Common myeloid progenitor, CD34-positive (primary cell): ENCODE results near the gene RABL2B.
"Not testable (repeated sequence)": the region's sequence is repeated elsewhere in the genome, so short reads cannot be mapped to it uniquely, and the experiment has no call there.

Experiments used
- CTCF ChIA-PET: fragments of 350-600 bp; sonication (Branson Sonifier 250); formaldehyde crosslinking; loops from one replicate; lab custom pipeline; 2021; ENCODE audit warnings: antibody characterized with exemption; lab: Charles Lee
- POLR2A ChIA-PET: fragments of 350-600 bp; sonication (Branson Sonifier 250); formaldehyde crosslinking; loops from one replicate; lab custom pipeline; 2021; ENCODE audit warnings: antibody characterized with exemption; lab: Charles Lee
- DNase-seq, 3 donors: peaks; one replicate each; pipeline versions ENCODE4 v3.0.0 to v3.0.0-alpha.2; 2013
- H3K27ac ChIP-seq, 2 experiments: 1 replicate in 1 of 2; 2 replicates in 1 of 2; pipeline ENCODE4 v1.7.0; 2013; ENCODE audit warnings: inconsistent platforms in 2 of 2, low read length in 2 of 2, mild to moderate bottlenecking in 2 of 2, low read depth in 1 of 2, moderate library complexity in 1 of 2; ENCODE audit not compliant: severe bottlenecking in 2 of 2, insufficient read depth in 1 of 2, poor library complexity in 1 of 2
- H3K27me3 ChIP-seq, 5 experiments: replicated peaks in 2 of 5; 1 replicate in 3 of 5; 2 replicates in 2 of 5; pipeline versions ENCODE4 v1.6.1 to v1.7.0; 2013; ENCODE audit warnings: low read length in 4 of 5, mild to moderate bottlenecking in 2 of 5, moderate library complexity in 2 of 5, inconsistent platforms in 1 of 5; ENCODE audit not compliant: insufficient read depth in 5 of 5, control insufficient read depth in 4 of 5
- H3K36me3 ChIP-seq, 4 experiments: 1 replicate in 2 of 4; 2 replicates in 2 of 4; pipeline versions ENCODE4 v1.6.1 to v1.7.0; 2013; ENCODE audit warnings: low read length in 3 of 4, control low read depth in 1 of 4, mild to moderate bottlenecking in 1 of 4; ENCODE audit not compliant: control insufficient read depth in 4 of 4, insufficient read depth in 4 of 4
- H3K4me1 ChIP-seq, 4 experiments: 1 replicate in 3 of 4; 2 replicates in 1 of 4; pipeline versions ENCODE4 v1.6.1 to v1.7.1; 2013; ENCODE audit warnings: low read length in 3 of 4, mild to moderate bottlenecking in 3 of 4, control low read depth in 1 of 4, inconsistent platforms in 1 of 4, moderate library complexity in 1 of 4; ENCODE audit not compliant: control insufficient read depth in 4 of 4, insufficient read depth in 4 of 4; ENCODE audit errors: control extremely low read depth in 1 of 4
- H3K4me3 ChIP-seq, 7 experiments: 1 replicate in 4 of 7; 2 replicates in 3 of 7; pipeline versions ENCODE4 v1.5.1 to v1.7.0; 2013; ENCODE audit warnings: mild to moderate bottlenecking in 7 of 7, low read length in 6 of 7, moderate library complexity in 6 of 7, inconsistent platforms in 2 of 7, low read depth in 2 of 7, control low read depth in 1 of 7; ENCODE audit not compliant: insufficient read depth in 4 of 7, control insufficient read depth in 1 of 7; ENCODE audit errors: extremely low read depth in 1 of 7
- H3K9me3 ChIP-seq, 5 experiments: 1 replicate in 4 of 5; 2 replicates in 1 of 5; pipeline versions ENCODE4 v1.6.1 to v1.7.1; 2013; ENCODE audit warnings: low read length in 4 of 5, mild to moderate bottlenecking in 2 of 5, inconsistent platforms in 1 of 5, low read depth in 1 of 5, moderate library complexity in 1 of 5; ENCODE audit not compliant: control insufficient read depth in 4 of 5, insufficient read depth in 2 of 5; ENCODE audit errors: control extremely low read depth in 1 of 5
- WGBS: methylation state at CpG from one replicate; pipeline ENCODE4 v1.1.5; 2013; ENCODE audit not compliant: insufficient coverage; 5-methylcytosine and 5-hydroxymethylcytosine counted together

RABL2B gene

DNA sequence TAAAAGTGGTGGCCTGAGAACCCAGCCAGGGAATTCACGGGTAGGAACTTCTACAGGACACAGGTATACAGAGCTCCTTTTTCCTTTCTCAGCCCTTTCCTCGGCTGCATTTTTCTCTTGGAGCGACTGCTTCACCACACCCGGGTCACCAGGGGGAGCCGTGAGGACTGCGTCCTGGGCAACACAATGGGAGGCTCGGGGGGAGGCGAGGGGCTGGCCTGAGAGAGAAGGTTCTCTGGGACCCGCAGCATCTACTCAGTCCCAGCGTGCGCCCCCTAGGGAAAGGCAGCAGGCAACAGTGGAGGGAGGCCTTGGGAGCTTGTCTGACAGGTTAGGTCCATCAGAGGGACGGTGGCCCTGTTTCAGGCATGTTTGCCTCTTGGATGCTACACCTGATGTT is 8.3 kb downstream of the RABL2B start:
- H3K4me1 ChIP-seq, H3K4me3 ChIP-seq, H3K9me3 ChIP-seq, POLR2A ChIA-PET, H3K36me3 ChIP-seq, H3K27ac ChIP-seq, H3K27me3 ChIP-seq, CTCF ChIA-PET: not testable (repeated sequence)
- peak; percentile 62 to 74 (median 74) for DNase-seq
- WGBS = 24% methylated on average over 11 of the region's 12 CpGs

- H3K27me3 ChIP-seq, DNase-seq, POLR2A ChIA-PET, H3K27ac ChIP-seq, H3K4me3 ChIP-seq, H3K4me1 ChIP-seq, H3K9me3 ChIP-seq, CTCF ChIA-PET, H3K36me3 ChIP-seq: not testable (repeated sequence)
- no CpG with 5 or more reads among the region's 3 CpGs for WGBS
These were observed 19.1 kb downstream of the RABL2B start for GRCh38 chr22:50764288-50764687.

- POLR2A ChIA-PET, CTCF ChIA-PET: not testable (repeated sequence)
These were observed 21.6 kb downstream of the RABL2B start for GRCh38 chr22:50761829-50762228.

GRCh38 chr22:50759597-50760341 is 23.7 kb downstream of the RABL2B start:
- H3K9me3 ChIP-seq, H3K27me3 ChIP-seq, DNase-seq, H3K4me1 ChIP-seq, H3K27ac ChIP-seq, H3K4me3 ChIP-seq, CTCF ChIA-PET, POLR2A ChIA-PET, H3K36me3 ChIP-seq: not testable (repeated sequence)
- WGBS = no CpG with 5 or more reads among the region's 10 CpGs

More at GRCh38 chr22:50761829-50762228, 21.6 kb downstream of the RABL2B start:
- 100% methylated on average over 1 of the region's 2 CpGs for WGBS
- not testable (repeated sequence) for DNase-seq, H3K9me3 ChIP-seq, H3K4me3 ChIP-seq, H3K27ac ChIP-seq, H3K4me1 ChIP-seq, H3K36me3 ChIP-seq, H3K27me3 ChIP-seq

GRCh38 chr22:50756949-50757491 is 26.4 kb downstream of the RABL2B start:
- CTCF ChIA-PET = interaction anchor here (0.6 kb wide), 1 partner anchor 19 kb away, joined by 3 read pairs; the partner anchor contains the start of gene ACR
- DNase-seq = peak; percentile 27 to 52 (median 28)
- not testable (repeated sequence) for H3K27ac ChIP-seq

DNA sequence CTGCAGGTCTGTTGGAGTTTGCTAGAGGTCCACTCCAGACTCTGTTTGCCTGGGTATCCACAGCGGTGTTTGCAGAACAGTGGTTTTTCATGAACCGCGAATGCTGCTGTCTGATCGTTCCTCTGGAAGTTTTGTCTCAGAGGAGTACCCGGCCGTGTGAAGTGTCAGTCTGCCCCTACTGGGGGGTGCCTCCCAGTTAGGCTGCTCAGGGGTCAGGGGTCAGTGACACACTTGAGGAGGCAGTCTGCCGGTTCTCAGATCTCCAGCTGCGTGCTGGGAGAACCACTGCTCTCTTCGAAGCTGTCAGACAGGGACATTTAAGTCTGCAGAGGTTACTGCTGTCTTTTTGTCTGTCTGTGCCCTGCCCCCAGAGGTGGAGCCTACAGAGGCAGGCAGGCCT is 27.0 kb downstream of the RABL2B start:
- H3K27ac ChIP-seq, H3K27me3 ChIP-seq, POLR2A ChIA-PET, H3K4me3 ChIP-seq, H3K9me3 ChIP-seq, CTCF ChIA-PET, H3K36me3 ChIP-seq, DNase-seq, H3K4me1 ChIP-seq: not testable (repeated sequence)
- 10% methylated on average over 2 of the region's 9 CpGs for WGBS

More at GRCh38 chr22:50756949-50757491, 26.4 kb downstream of the RABL2B start:
- H3K36me3 ChIP-seq, H3K27me3 ChIP-seq, H3K9me3 ChIP-seq, POLR2A ChIA-PET, H3K4me1 ChIP-seq: not testable (repeated sequence)
- peak overlapping the region in 6 of 7 experiments; percentile 37 to 76 (median 58) for H3K4me3 ChIP-seq
- 4% methylated on average over 16 of the region's 24 CpGs for WGBS

DNA sequence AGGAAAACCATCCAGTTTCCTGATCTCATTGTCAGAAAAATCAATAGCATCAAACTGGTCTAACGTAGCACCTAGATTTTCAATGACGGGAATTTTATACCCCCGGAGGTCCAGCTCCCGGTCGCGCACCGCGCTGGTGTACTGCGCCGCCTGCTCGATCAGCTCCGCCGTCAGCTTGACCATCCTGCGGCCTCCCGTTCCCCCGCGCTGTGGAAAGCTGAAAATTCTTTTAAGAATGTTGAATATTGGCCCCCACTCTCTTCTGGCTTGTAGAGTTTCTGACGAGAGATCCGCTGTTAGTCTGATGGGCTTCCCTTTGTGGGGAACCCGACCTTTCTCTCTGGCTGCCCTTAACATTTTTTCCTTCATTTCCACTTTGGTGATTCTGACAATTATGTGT is 28.2 kb downstream of the RABL2B start:
- H3K27me3 ChIP-seq, H3K27ac ChIP-seq, CTCF ChIA-PET, POLR2A ChIA-PET, H3K9me3 ChIP-seq, H3K4me3 ChIP-seq, H3K4me1 ChIP-seq, H3K36me3 ChIP-seq, DNase-seq: not testable (repeated sequence)
- 83% methylated on average over 3 of the region's 20 CpGs for WGBS
